Kidney capillary endothelial cell (primary cell): Measurements from ENCODE around the gene LCMT1.
"Not testable (repeated sequence)": the region's sequence is repeated elsewhere in the genome, so short reads cannot be mapped to it uniquely, and the experiment has no call there.

ENCODE experiments used
- DNase-seq: peaks from one replicate; pipeline ENCODE4 v3.0.0-alpha.2; 2018; ENCODE audit warnings: low spot score

Gene LCMT1

DNA sequence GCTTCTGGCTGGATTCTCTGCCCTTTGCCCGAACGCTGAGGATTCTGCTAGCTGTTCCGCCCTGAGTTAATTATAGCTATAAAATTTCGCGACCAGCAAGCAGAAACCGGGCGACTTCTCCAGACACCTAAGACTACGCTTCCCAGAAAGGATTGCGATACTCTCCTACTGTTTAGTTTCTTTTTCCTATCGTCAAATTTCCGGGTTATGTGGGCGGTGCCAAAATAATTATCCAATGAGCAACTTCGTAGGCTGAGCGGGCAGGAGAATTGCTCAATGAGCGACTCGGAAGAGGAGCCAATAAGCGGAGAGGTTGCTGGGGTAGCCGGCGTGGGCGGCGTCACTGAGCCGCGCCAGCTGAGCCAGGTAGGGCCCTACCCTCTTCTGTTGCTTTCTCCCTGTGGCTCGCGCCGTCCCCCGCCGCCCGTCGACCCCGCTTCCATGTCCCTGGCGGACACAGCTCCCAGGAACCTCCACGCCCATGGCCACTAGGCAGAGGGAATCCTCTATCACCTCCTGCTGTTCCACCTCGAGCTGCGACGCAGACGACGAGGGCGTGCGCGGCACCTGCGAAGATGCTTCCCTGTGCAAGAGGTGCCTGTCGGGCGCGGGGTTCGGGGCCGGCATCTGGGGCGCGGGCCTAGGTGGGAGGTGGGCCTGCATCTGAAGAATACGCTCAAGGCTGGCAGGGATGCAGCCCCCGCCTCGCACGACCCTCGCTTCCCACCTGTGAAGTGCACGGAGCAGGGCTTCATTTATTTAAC lies at the start of gene LCMT1:
Gene LCMT1 (plus strand): TSS at position 340 of the 764 bp plus-strand sequence. CDS start 142 bp downstream, at position 482.
- DNase-seq: peak; percentile 98

DNA sequence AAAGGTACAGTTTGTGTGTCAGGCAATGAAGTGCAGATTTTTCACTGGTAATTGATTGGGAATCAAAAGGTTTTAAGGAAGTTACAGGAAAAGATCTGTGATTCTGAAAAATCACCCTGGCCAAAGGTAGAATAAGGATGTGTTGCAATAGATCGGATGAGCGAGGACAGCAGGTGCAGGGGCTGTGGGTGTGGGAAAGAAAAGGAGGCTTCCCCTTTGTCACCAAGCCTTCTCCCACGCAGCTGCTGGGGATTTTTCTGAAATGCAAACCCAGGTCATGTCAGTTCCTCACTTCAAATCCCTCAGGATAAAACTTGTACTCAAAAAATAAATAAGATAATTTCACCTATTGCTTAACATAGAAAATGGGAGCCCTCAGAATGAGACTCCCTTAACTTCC lies 48.4 kb upstream of the LCMT1 start:
- DNase-seq: no peak

DNA sequence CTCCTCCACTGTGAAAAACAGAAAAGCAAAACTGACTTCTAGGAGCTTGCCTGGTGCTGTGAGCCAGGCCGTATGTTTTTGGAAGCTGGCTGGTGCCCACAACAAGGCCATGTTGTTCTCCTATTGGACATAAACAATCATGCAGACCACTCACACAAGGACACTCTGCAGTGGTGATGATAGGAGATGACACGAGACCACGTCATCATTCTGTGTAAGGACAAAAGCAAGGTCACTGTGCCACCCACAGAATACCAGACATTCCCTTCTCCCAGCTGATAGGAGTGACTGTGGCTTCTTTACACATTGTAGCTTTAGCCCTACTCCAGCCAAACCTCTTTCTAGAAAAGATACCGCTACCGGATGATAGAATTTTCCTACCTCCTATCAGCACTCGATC lies 47.7 kb upstream of the LCMT1 start:
- no peak for DNase-seq

DNA sequence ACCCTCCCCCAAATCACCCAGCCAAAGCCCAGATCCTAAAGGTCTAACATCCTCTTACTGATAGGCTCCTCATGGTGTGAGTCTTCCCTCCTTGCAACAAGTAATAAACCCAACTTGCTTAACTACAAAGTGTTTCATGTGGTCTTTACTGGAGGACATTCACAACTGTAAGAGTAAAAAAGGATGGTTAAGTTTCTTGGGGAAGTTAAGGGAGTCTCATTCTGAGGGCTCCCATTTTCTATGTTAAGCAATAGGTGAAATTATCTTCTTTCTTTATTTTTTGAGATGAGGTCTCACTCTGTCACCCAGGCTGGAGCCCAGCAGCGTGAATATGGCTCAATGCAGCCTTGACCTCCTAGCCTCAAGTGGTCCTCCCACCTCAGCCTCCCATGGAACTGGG lies 47.3 kb upstream of the LCMT1 start:
- DNase-seq: not testable (repeated sequence)

- DNase-seq: no peak
Observed at GRCh38 chr16:25064937-25065336, 46.6 kb upstream of the LCMT1 start.

DNA sequence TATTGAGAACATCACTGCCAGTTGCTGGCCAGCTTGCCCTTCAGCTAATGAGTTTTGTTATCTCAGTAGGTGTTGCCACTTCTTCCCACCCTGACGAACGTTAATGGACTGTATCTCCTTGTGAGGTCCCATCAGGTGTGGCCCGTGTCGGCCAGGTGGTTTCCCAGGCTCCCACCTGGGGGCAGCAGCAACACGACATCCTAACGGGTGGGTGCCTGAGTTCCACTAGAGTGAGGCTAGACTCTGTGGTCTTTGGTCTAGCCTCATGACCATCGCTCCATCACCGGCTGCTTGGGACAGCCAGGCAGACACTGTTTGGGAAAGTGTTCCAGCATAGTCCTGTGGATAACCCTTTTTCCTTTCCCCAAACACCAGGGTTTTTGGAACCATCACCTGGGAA lies 45.6 kb upstream of the LCMT1 start:
- DNase-seq: no peak

DNA sequence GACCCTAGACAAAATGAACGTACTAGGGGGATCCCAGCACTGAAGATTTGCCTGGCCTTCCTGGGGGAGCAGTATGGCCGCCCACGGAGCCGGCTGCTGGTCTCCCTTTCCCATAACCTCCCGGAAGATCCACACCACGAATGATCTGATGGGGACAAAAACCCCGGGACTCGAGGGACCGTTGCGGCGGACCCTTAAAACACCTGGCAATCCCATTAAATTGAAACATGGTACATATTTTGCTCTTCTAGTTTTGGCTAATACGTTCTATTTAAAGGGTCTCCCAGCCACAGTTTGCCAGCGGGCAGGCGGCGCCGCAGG lies 45.2 kb upstream of the LCMT1 start:
- no peak for DNase-seq

DNA sequence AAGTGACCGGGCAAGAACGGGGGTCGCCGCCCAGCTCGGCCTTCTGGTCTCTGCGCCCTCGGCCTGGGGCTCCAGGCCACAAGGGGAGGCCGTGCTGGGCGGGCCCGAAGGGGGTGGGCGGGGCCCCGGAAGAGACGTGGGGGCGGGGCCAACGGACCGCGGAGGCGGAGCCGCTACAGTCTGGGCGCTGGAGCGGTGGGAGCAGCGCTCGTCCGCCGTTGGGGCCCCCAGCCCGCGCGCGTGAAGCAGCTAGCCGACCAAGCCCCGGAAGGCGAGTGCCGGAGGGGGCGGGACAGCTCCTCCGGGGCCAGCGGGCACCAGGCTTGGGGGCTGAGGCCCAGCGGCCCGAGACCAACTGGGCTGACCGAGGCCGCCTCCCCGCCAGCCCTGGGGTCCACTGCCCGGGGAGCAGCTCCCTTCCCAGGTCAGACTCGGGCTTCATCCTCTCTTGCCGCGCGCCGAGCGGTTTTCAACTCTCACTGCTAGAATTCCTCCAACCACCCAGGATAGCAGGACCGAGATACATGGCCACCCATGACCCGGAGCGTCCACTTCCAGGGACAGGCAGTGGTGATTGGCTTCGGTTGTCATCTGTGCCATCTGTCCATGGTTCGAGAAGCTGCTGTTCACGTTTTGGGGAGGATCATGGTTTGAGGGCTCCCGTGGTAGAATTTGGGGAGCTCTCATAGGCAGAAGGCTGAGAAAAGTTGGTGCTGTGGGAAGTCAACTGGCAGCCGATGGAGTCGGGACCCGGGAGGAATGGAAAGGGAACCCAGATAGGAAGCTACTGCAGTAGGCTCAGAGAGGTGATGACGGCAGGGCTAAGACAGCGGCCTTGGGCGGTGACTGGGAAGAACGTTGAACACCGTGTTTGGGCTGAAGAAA lies 44.6 kb upstream of the LCMT1 start:
- peak; percentile 51 for DNase-seq

- DNase-seq: no peak
Observed at GRCh38 chr16:25073854-25074253, 37.7 kb upstream of the LCMT1 start.

DNA sequence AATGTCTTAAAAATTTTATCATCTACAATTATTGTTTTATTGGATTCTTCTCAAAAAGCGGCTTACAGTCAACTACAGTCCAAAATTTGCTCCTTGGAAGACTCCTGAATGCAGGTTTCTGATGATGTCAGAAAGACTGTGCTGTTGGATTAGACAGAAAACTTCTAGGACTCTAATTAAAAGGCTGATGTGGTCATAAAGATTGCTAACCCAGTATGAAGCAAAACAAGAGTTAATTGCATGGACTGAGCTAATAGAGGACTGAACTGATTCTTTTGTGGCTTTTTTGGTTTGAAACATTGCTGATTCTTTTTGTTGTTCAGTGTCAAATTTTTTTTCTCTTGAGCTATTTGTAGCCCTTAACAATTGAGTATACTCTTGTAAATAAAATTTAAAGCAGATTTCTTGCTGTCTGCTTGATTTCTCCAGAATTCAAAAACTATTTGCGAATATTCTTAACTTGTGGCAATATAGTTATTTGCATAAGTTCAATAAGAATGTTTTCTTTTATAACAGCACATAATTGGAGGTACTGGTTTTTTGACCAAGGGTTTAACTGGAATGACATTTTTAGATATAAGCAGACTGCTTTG lies 33.1 kb upstream of the LCMT1 start:
- no peak for DNase-seq

DNA sequence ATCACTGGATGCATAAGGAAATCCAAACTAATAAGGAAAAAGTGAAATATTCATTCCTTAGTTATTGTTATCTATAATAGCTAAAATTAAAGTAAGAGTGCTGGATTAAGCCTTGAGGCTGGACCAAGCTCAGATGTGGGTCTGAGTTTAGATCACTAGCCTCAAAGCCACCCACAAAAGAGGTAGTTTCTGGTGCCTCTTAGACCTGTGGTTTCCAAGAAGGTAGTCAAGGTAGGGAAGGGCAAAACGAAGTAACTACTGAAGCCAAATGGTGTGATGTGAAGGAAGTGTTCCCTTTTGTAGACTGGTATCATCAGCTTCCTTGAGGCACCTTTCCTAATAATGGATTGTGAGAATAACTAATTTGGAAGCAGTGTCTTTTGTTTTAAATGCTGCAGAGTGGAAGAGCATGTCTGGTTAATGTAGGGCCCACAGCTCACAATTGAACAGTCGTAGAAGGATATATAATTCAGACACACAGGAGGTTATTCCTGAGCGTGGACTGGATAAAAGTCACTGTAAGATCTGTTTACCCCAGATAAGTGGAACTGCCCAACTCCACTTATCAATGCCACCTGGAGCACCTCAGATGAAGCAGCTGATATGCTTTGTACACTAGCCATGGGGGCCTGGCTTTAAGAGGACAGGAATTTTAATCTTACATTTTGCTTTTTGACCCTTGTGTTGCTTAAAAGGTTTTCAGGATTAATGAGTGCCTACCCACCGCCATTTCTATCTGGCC lies 31.7 kb upstream of the LCMT1 start:
- DNase-seq: no peak

DNA sequence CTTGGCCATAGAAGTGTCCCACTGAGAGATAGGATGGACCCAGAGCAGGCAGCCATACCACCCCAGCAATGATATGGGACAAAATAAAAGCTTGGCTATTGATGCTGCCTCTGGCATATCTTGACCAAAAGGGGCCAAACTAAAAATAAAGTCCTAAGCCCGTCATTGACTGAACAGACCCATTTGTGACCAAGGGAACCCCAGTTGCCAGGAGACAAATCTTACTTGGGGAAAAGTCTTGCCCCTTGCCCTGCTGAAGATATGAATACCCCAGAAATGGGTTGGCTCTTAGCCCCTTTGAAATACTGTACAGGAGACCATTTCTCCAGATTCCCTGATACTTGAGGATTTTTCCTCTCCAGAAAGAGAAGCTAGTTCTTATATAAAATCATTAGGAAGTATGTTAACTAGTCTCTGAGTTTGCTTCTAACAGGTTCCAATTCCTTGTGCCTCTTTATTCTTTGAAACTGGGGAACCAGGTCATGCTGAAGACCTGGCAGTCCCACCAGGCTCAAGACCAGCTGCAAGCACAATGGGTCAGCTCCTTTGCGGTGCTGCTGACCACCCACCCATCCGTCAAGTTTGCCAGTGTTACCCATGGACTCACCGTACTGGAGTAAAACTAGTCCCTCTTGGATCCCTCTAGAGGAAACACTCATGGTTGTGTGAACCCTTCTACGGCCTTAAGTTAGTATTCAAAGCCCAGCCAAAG lies 31.0 kb upstream of the LCMT1 start:
- DNase-seq: no peak

- DNase-seq: no peak
Observed at GRCh38 chr16:25081702-25082101, 29.8 kb upstream of the LCMT1 start.

- DNase-seq: no peak
Observed at GRCh38 chr16:25083065-25083464, 28.5 kb upstream of the LCMT1 start.

DNA sequence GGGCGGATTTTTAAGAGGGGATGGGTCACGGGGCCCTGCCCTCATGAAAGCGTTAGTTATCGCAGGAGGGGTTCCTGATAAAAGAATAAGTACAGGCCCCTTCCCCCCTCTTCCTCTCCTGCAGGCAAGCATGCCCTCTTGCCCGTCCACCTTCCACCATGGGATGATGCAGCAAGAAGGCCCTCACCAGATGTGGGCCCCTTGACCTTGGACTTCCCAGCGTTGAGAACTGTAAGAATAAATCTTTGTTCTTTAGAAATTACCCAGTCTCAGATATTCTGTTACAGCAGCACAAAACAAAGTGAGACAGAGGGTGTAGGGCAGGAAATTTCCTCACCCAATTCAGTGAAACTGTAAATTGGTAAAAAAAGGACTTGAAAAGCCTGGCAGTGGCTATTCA lies 27.8 kb upstream of the LCMT1 start:
- DNase-seq: no peak

GRCh38 chr16:25084797-25085196 lies 26.7 kb upstream of the LCMT1 start:
- no peak for DNase-seq

DNA sequence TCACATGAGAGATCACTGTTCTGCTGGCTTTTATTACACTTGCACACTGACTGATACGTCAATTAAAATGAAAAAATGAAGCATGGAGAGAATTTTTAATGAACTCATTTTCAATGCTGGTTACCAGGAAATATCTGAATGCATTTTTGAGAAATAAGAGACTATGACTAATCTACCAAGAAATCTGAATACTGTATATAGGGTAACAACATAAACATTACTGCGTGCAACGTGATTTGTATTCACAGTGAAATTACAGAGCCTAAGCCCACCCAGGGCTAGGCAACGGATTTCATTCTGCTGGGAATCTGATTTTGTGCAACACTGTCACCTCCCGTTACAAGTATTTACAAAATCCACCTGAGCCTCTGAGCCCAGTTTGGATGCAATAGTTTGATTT lies 23.8 kb upstream of the LCMT1 start:
- DNase-seq: no peak

DNA sequence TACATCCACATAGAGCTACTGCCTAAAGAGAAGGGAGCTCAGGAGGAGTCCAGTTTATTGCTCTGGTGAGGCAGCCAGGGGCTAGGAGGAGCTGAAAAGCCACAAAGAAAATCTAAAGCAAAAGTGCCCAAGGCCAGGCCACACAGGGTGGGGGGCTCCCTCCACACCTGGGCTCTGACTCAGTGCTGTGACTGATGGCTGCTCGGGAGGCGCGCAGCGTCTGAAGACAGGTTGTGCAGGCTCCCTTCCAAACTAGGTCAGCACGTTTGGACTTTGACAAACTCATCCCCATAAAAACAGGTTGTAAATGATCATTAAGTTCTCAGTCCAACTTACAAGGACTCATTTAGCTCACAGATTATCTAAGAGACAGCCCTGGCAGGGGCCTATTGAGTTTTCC lies 22.2 kb upstream of the LCMT1 start:
- no peak for DNase-seq

- DNase-seq: no peak
Observed at GRCh38 chr16:25092441-25092840, 19.1 kb upstream of the LCMT1 start.

- no peak for DNase-seq
Observed at GRCh38 chr16:25093208-25094061, 18.1 kb upstream of the LCMT1 start.

DNA sequence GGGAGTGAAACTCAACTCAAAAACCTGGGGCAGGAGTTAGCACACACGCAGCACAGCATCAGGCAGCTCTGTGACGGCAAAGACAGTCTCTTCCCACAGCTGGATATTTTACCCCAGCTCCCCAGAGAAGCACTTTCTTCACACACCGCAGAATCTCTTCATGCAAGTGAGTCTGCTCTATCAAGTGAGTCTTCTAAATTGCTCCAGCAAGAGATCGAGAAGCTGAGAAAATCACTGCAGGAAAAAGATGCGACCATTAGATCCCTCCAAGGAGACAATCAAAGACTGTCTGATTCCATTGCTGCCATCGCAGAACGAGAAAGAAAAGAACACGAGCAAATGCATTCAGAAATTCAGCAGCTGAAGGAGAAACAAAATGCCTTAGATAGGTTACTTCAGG lies 16.9 kb upstream of the LCMT1 start:
- DNase-seq: no peak
